ENCODE results near the gene FOXO3. TPM values are rescaled to one million over a fixed set of nuclear protein-coding genes. Genes with fewer than 3 reads are reported as not detected.

The FOXO3 gene
- total and polyA plus RNA-seq, 2 of the 13 experiments (the other 11 are each of a cell fraction or from before 2014, with no cell fraction given): 16.0 to 22.5 TPM

DNA sequence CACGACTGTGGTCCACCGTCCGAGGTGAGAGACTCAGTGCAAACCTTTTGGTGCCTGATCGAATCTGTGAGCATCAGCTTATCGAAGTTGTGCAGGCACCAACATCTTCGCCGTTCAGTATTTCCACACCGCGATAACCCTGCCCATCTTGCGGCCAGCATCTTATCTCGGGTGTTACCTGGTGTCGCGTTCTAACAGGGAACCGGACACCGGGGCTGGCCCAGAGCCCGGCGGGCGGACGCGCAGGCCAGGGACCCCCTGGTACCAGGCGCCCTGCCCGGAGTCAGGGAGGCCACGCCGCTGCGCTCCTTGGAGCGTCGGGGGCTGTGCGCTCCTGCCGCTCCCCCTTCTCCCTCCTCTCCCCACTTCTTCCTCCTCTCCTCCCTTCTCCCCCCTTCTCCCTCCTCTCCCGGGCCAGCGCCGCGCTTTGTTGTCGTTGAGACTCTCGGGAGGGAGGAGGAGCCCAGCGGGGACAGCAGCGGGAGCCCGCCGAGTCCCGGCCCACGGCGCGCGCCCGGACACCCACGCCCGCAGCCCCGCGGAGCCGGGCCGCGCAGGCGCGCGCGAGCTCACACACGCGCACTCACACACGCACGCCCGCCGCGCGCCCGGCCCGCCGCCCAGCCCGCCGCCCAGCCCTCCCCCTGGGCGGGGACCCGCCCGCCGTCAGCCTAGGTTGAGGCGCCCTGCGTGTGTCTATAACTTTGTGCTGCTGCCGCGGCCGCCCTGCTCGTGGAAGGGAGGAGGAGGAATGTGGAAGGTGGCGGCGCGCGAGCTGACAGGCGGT lies 1.4 kb upstream of the FOXO3 start (continued):
- TF ChIP-seq MAF1 (CRISPR knock-in tag; IDR thresholded peaks at IDR 0.05; ENCODE audit: borderline replicate concordance): 0 out of 2 replicates have a peak, but pooled peaks have one; percentile 22
- no peak for TF ChIP-seq ZNF383 (CRISPR knock-in tag; IDR thresholded peaks at IDR 0.05; ENCODE audit: borderline replicate concordance)
- TF ChIP-seq GFI1 (CRISPR knock-in tag; IDR thresholded peaks at IDR 0.05; ENCODE audit: borderline replicate concordance): 0 out of 2 replicates have a peak, but pooled peaks have one; percentile 23
- TF ChIP-seq DMAP1 (CRISPR knock-in tag; IDR thresholded peaks at IDR 0.05): no peak; the same call in 1 of the 2 replicates
- no peak for TF ChIP-seq SP1 (IDR thresholded peaks at IDR 0.05)
- TF ChIP-seq SP1 (CRISPR knock-in tag; IDR thresholded peaks at IDR 0.05): peak; percentile 52; the same call in 1 of the 2 replicates
- TF ChIP-seq ATF7 (IDR thresholded peaks at IDR 0.05): no peak
- TF ChIP-seq ATF7 (CRISPR knock-in tag; IDR thresholded peaks at IDR 0.05): peak; percentile 29; the same call in 1 of the 2 replicates
- no peak for TF ChIP-seq NONO (IDR thresholded peaks at IDR 0.05)
- peak; percentile 53; the same call in 1 of the 2 replicates for TF ChIP-seq NONO (CRISPR knock-in tag; conservative IDR thresholded peaks at IDR 0.05)
- TF ChIP-seq, protein P1, sequence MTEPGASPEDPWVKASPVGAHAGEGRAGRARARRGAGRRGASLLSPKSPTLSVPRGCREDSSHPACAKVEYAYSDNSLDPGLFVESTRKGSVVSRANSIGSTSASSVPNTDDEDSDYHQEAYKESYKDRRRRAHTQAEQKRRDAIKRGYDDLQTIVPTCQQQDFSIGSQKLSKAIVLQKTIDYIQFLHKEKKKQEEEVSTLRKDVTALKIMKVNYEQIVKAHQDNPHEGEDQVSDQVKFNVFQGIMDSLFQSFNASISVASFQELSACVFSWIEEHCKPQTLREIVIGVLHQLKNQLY (CRISPR knock-in tag; IDR thresholded peaks at IDR 0.05): no peak
- peak; percentile 29; the same call in 1 of the 2 replicates for TF ChIP-seq PHF20 (CRISPR knock-in tag; IDR thresholded peaks at IDR 0.05)
- TF ChIP-seq CBFB (CRISPR knock-in tag; IDR thresholded peaks at IDR 0.05): no peak
- no peak for TF ChIP-seq FOXK2 (IDR thresholded peaks at IDR 0.05)
